Keratinocyte (primary cell): Measurements from ENCODE around the gene CAPZB. TPM values are rescaled to one million over a fixed set of nuclear protein-coding genes. Genes with fewer than 3 reads are reported as not detected.

Experiments used
- DNase-seq: peaks from one replicate; pipeline ENCODE4 v3.0.0-alpha.2; 2011; ENCODE audit warnings: low read depth, missing footprints, low spot score
- FAIRE-seq: peaks from 2 replicates; lab custom pipeline; 2011; peaks lifted over from hg19 to GRCh38; lab: Jason Lieb, UNC
- H2AFZ ChIP-seq: 2 replicates; pipeline ENCODE4 v1.6.0; 2012; ENCODE audit warnings: low read length, control low read depth, inconsistent platforms; ENCODE audit not compliant: control insufficient read depth
- H3K27ac ChIP-seq: 2 replicates; pipeline ENCODE4 v1.5.1; 2011; ENCODE audit warnings: low read length; ENCODE audit not compliant: control insufficient read depth, insufficient read depth
- H3K27me3 ChIP-seq: 3 replicates; pipeline ENCODE4 v1.6.0; 2011; ENCODE audit warnings: low read length; ENCODE audit not compliant: control insufficient read depth, insufficient read depth; ENCODE audit errors: extremely low read depth
- H3K36me3 ChIP-seq, 2 experiments: 2 replicates in 1 of 2; 3 replicates in 1 of 2; pipeline ENCODE4 v1.5.1; 2011; ENCODE audit warnings: low read length in 2 of 2, mild to moderate bottlenecking in 1 of 2; ENCODE audit not compliant: control insufficient read depth in 2 of 2, insufficient read depth in 2 of 2; ENCODE audit errors: extremely low read depth in 1 of 2
- H3K4me1 ChIP-seq: 3 replicates; pipeline ENCODE4 v1.5.1; 2011; ENCODE audit warnings: low read length; ENCODE audit not compliant: control insufficient read depth, insufficient read depth; ENCODE audit errors: extremely low read depth
- H3K4me2 ChIP-seq: 3 replicates; pipeline ENCODE4 v1.6.0; 2011; ENCODE audit warnings: low read depth, low read length; ENCODE audit not compliant: control insufficient read depth, insufficient read depth; ENCODE audit errors: extremely low read depth
- H3K4me3 ChIP-seq, 3 experiments: fragments of 200-600 bp in 1 of 3; sonication (generic) in 1 of 3; 2 replicates in 2 of 3; 3 replicates in 1 of 3; pipeline ENCODE4 v1.5.1; 2011 to 2016; ENCODE audit warnings: low read length in 3 of 3, mild to moderate bottlenecking in 3 of 3, control low read depth in 2 of 3, inconsistent platforms in 1 of 3, low read depth in 1 of 3, mixed read lengths in 1 of 3, mixed run types in 1 of 3, moderate library complexity in 1 of 3; ENCODE audit not compliant: control insufficient read depth in 2 of 3, insufficient read depth in 2 of 3; ENCODE audit errors: extremely low read depth in 1 of 3
- H3K79me2 ChIP-seq: 2 replicates; pipeline ENCODE4 v1.6.0; 2012; ENCODE audit warnings: low read length; ENCODE audit not compliant: control insufficient read depth, insufficient read depth
- H3K9ac ChIP-seq: 3 replicates; pipeline ENCODE4 v1.6.0; 2011; ENCODE audit warnings: low read length; ENCODE audit not compliant: control insufficient read depth, insufficient read depth; ENCODE audit errors: extremely low read depth
- H3K9me1 ChIP-seq: 3 replicates; pipeline ENCODE4 v1.6.0; 2011; ENCODE audit warnings: low read length; ENCODE audit not compliant: control insufficient read depth, insufficient read depth; ENCODE audit errors: extremely low read depth
- H3K9me3 ChIP-seq: 2 replicates; pipeline ENCODE4 v1.5.1; 2012; ENCODE audit warnings: low read depth, low read length; ENCODE audit not compliant: control insufficient read depth
- H4K20me1 ChIP-seq: 3 replicates; pipeline ENCODE4 v1.6.0; 2011; ENCODE audit warnings: low read length; ENCODE audit not compliant: control insufficient read depth, insufficient read depth; ENCODE audit errors: extremely low read depth
- CTCF ChIP-seq, 3 experiments: IDR thresholded peaks in 1 of 3; conservative IDR thresholded peaks in 1 of 3; optimal IDR thresholded peaks in 1 of 3; 2 replicates in 2 of 3; 3 replicates in 1 of 3; pipeline versions ENCODE3 to v1.5.1; 2011; ENCODE audit warnings: low read length in 3 of 3, mild to moderate bottlenecking in 3 of 3, moderate library complexity in 2 of 3, control low read depth in 1 of 3, inconsistent platforms in 1 of 3; ENCODE audit not compliant: insufficient read depth in 2 of 3; ENCODE audit errors: extremely low read depth in 1 of 3
- EZH2 ChIP-seq: IDR thresholded peaks from one replicate; pipeline ENCODE4 v1.6.1; 2012; ENCODE audit warnings: inconsistent platforms, mild to moderate bottlenecking, low read length, moderate library complexity
- dilution Hi-C: fragments of 300-500 bp; cut with MboI; formaldehyde crosslinking; loops from one replicate; pipeline ENCODE4 v1.7.0; 2020; ENCODE audit warnings: low sequenced_read_pairs; ENCODE audit not compliant: extremely low pct_ligation_motif_present
- polyA plus RNA-seq, 5 experiments: library from polyadenylated mRNA; depleted of rRNA in 3 of 5; stranded (reverse) in 3 of 5; stranded (forward) in 1 of 5; unstranded in 1 of 5; fragments of >200 nt; gene quantifications; 1 replicate in 1 of 5; 2 replicates in 3 of 5; 3 replicates in 1 of 5; pipeline versions ENCODE4 v1.2.1 to v1.2.3, GENCODE V29; 2011 to 2012; ENCODE audit warnings: missing spikeins in 2 of 5, low read depth in 1 of 5, low replicate concordance in 1 of 5

CAPZB gene
- polyA plus RNA-seq, 1 donor (not counting 4 experiments of a cell fraction or from before 2014, with no cell fraction given) = 193 TPM

GRCh38 chr1:19441048-19441780, 44.1 kb downstream of the CAPZB start:
- Histone ChIP-seq H2AFZ (no peak overlapping the region), H4K20me1 (peaks cover 45% of the 10 kb centered on the region), H3K79me2 (peaks cover 80% of the 10 kb centered on the region), H3K9me1 (peaks cover 17% of the 10 kb centered on the region), H3K4me3 (no peak overlapping the region), H3K9me3 (no peaks in the 10 kb centered on the region), H3K4me1 (peaks cover 59% of the 10 kb centered on the region), H3K4me2 (peak overlapping the region; percentile 36), H3K27me3 (no peaks in the 10 kb centered on the region), H3K27ac (peak overlapping the region; percentile 41), H3K9ac (no peak overlapping the region), H3K36me3 (peaks cover 8 to 10% of the 10 kb centered on the region in 2 experiments)
- peak; percentile 20 for FAIRE-seq
- DNase-seq = no peak
- dilution Hi-C loops = loop anchor here (25.0 kb wide), 1 partner anchor 196 kb away; the partner anchor contains the start of gene NBL1
- TF ChIP-seq EZH2 = no peak
- no peak for TF ChIP-seq CTCF (optimal IDR thresholded peaks at IDR 0.05 in 1 of 3, IDR thresholded peaks at IDR 0.05 in 1 of 3, conservative IDR thresholded peaks at IDR 0.05 in 1 of 3; ENCODE audit: extremely low read depth in 1 of 3, insufficient read depth in 2 of 3, low read length in 3 of 3)

GRCh38 chr1:19439464-19440171, 45.7 kb downstream of the CAPZB start:
- H3K4me1 ChIP-seq = peaks cover 60% of the 10 kb centered on the region
- no peak overlapping the region for H3K9ac ChIP-seq
- peaks cover 81% of the 10 kb centered on the region for H3K79me2 ChIP-seq
- TF ChIP-seq EZH2 (no peak), CTCF (optimal IDR thresholded peaks at IDR 0.05 in 1 of 3, IDR thresholded peaks at IDR 0.05 in 1 of 3, conservative IDR thresholded peaks at IDR 0.05 in 1 of 3; ENCODE audit: extremely low read depth in 1 of 3, insufficient read depth in 2 of 3, low read length in 3 of 3) (peak in 2 of 3 experiments; percentile 7 to 28)
- H2AFZ ChIP-seq = no peak overlapping the region
- no peak for FAIRE-seq
- peaks cover 8 to 16% of the 10 kb centered on the region in 2 experiments for H3K36me3 ChIP-seq
- H4K20me1 ChIP-seq = peaks cover 50% of the 10 kb centered on the region
- no peak overlapping the region for H3K4me3 ChIP-seq
- H3K27ac ChIP-seq = peak overlapping the region; percentile 55
- dilution Hi-C loops = loop anchor here (25.0 kb wide), 1 partner anchor 198 kb away; the partner anchor contains the start of gene NBL1
- H3K4me2 ChIP-seq = no peak overlapping the region
- no peaks in the 10 kb centered on the region for H3K9me3 ChIP-seq
- no peak for DNase-seq
- H3K9me1 ChIP-seq = peaks cover 20% of the 10 kb centered on the region
- no peaks in the 10 kb centered on the region for H3K27me3 ChIP-seq
